Mucosa of gallbladder (tissue), 1 donor: ENCODE results near the gene DHDDS. TPM values are rescaled to one million over a fixed set of nuclear protein-coding genes. Genes with fewer than 3 reads are reported as not detected.
A peak's percentile ranks its signal among the peaks of the same experiment; 100 is the strongest.
"Not testable (repeated sequence)": the region's sequence is repeated elsewhere in the genome, so short reads cannot be mapped to it uniquely, and the experiment has no call there.

Experiments used
- DNase-seq: peaks from one replicate; pipeline ENCODE4 v3.0.0-alpha.2; 2020; ENCODE audit warnings: low spot score
- total RNA-seq: library from RNA; stranded (reverse); gene quantifications from one replicate; pipeline ENCODE4 v1.2.1, GENCODE V29; 2021
- donor health status: DM: no; HTN: no; CAD: no.

The DHDDS gene, protein sequence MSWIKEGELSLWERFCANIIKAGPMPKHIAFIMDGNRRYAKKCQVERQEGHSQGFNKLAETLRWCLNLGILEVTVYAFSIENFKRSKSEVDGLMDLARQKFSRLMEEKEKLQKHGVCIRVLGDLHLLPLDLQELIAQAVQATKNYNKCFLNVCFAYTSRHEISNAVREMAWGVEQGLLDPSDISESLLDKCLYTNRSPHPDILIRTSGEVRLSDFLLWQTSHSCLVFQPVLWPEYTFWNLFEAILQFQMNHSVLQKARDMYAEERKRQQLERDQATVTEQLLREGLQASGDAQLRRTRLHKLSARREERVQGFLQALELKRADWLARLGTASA
- 42.3 TPM for total RNA-seq

DNA sequence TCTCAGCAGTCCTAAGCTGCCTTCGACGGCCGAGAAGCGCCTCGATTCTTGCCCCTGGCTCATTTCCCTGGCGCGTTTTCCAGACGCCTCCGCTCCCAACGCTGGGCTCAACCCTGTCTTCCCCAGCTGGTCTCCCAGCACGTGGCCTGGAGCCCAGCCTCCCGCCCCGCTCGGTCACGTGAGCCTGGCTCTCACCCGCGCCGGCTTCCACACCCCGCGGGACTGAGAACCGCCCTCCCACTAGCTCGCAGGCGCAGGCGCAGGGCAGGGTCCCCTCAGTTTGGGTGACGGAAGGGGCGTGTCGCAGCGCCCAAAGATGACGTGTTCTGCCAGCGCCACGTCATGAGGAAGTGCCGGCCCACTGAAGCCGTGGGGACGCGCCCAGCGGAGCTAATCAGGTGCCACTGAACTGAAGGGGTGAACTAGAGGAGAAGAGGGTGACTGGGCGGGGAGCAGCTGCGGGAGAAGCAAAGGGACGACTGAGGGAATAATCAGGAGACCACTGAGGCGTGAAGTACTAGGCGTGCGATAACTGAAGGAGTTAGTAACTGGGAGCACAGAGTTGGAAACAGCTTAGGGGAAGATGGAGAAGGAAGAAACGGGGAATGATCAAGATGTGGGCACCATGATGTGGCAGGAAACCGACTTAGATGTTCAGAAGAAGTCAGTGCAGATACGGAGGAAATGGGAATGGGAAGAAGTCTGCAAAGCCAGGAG, at the start of gene DHDDS:
Gene DHDDS (plus strand): TSS at position 343 of the 717 bp plus-strand sequence. CDS start 625 bp downstream, outside the sequence.
- peak; percentile 98 for DNase-seq

DNA sequence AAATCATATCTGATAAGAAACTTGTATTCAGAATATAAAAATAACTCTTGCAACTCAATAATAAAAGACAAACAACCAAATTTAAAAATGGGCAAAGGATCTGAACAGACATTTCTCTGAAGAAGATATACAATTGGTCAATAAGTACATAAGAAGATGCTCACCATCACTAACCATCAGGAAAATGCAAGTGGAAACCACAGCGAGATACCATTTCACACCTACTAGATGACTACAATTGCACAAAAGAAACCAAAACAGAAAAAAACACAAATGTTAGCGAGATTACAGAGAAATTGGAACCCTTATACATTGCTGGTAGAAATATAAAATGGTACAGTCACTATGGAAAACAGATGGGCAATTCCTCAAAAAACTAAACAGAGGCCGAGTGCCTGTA, 48.0 kb upstream of the DHDDS start:
- no peak for DNase-seq

DNA sequence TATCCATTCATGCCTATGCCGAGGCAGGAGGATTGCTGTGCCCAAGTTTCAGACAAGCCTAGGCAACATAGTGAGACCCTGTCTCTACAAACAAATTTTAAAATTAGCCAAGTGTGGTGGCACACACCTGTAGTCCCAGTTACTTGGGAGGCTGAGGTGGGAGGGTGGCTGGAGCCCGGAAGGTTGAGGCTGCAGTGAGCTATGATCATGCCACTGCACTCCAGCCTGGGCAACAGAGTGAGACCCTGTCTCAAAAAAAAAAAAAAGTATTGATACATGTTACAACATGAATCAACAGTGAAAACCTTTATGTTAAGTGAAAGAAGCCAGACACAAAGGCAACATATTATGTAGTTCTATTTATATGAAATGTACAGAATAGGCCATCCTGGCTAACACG, 47.1 kb upstream of the DHDDS start:
- DNase-seq = not testable (repeated sequence)

GRCh38 chr1:26387447-26387846, 44.7 kb upstream of the DHDDS start:
- no peak for DNase-seq

DNA sequence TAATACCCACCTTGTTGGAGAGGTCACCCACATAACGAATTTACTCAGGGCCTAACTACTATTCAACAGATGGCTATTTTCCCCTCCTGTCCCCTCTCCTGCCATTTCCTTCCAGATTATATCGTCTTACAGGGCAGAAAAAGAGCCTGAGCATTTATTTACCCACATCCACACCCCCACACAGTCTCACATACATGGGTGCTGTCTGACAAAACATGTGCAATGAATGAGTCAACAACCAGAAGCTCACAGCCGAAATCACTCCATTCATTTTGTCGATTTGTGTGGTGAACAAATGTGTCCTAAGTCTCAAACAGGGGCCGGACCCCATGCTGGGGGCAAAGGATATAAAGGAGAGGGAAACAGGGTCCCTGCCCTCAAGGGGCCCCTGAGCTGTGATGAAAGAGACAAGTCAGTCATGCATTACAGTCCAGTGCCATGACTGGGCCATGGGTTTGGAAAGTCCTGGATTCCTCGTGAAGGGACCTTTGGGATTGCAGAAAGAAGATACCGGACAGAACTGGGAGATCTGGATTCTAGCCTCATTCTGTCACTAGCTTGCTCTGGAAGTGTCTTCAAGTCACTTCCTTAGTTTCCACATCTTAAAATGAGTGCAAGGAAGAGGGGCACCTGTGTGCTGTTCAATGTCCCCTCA, 43.2 kb upstream of the DHDDS start:
- no peak for DNase-seq

DNA sequence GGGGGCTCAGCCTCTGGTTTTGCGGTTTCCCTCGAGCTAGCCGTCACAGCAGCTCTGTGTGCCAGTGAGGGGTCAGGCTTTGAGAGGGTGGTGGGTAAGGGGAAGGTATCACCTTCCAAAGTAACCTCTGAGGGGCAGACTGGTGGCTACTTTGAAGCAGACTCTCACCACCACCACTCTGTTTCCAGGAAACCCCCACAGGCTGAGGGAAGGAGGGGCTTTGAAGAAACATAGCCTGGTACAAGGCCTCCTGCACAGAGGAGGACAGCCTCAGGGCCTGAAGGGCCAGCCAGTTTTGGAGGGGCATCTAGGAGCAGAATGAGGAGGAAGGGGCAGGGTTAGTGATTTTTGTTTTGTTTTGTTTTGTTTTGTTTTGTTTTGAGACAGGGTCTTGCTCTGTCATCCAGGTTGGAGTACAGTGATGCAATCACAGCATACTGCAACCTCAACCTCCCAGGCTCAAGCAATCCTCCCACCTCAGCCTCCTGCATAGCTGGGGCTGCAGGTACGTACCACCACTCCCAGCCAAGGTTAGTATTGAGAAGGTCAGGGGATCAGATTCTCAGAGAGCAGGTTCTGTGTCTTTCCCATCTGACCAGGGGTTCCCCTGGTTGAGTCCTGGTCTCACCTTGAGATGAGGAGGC, 42.4 kb upstream of the DHDDS start:
- DNase-seq = no peak

DNA sequence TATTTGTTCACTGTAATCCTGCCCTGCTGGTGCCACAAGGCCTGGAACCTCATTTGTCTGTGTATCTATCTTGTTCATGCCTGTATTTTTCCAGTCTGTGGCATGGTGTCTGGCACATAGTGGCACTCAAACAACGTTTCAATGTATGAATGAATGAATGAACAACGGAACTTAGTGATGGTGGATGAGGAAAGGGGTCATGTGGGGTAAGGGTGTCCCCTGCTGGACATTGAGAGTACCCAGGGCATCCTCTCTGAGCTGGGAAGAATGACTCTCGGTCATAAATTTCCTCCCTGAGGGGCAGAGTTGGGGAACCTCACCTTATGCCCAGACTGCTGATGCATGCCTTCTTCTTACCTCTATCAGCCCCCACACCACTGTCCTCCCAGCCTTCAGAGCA, 40.7 kb upstream of the DHDDS start:
- DNase-seq = no peak

DNA sequence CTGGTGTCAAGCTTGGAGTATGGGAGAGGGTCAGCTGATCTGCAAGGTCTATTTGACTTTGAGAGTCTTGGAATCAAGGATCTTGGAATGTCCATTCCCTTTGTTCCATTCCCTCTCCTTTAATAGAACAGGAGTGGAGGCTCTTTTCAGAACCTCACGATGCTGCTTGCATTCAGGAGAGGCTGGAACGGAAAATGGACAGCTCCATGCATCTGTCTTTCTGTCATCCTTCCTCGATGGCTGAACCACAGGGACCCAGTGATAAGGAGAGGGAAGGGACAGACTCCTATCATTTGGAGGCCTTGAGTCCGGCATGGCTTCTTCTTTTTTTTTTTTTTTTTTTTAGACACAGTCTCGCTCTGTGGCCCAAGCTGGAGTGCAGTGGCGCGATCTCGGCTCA, 36.4 kb upstream of the DHDDS start:
- DNase-seq = no peak

GRCh38 chr1:26399034-26399433, 33.1 kb upstream of the DHDDS start:
- no peak for DNase-seq

DNA sequence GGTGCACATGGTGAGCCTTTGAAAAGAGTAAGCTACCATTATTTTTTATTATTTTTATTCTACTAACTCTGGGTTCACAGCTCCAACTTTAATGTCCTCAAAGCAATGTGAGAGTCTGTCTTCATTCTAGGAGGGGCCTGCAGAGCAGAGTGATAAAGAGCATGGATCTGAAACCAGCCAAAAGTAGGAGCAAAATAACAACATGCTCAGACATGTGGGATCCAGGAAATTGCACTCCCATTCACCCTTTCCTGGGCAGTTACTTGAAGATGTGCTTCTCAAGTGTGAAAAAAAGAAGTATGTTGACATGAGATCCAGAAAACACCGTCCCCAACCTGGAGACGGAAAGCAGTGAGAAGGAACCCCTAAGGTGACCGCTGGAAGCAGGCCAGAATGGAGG, 30.2 kb upstream of the DHDDS start:
- DNase-seq = no peak

GRCh38 chr1:26403656-26404055, 28.5 kb upstream of the DHDDS start:
- DNase-seq = no peak

DNA sequence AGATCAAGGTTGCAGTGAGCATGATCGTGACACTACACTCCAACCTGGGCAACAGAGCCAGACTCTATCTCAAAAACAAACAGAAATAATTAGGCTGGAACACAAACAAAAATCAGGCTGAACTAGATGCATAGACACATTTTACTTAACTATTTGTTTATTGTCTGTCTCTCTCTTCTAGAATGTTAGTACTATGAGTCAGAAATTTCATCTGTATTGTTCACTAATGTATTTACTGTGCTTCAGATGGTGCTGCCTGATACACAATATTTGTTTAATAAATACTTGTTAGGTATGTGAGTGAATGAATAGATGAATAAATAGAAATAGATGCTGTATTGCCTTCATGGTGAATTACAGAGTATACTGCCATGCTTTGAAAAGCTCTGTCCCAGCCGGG, 27.5 kb upstream of the DHDDS start:
- DNase-seq = no peak

DNA sequence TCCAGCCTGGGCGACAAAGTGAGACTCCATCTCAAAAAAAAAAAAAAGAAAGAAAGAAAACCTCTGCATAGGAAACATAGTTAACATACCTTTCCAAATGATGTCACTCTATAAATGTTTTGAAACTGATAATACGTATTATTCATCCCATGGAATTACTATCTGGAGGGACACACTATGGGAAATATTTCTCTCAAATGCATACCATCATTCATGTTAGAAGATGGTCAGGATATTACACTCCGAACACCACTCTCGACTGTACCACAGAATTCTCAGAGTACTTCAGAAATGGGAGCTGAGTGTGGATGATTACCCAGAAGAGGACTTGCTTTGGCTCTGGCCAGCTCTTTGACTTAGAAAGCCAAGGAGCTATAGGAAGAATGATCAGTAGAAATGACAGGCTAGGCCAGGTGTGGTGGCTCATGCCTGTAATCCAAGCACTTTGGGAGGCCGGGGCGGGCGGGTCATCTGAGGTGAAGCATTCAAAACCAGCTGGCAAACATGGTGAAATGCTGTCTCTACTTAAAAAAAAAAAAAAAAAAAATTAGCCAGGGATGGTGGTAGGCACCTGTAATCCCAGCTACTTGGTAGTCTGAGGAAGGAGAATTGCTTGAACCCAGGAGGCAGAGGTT, 26.7 kb upstream of the DHDDS start:
- DNase-seq = no peak

DNA sequence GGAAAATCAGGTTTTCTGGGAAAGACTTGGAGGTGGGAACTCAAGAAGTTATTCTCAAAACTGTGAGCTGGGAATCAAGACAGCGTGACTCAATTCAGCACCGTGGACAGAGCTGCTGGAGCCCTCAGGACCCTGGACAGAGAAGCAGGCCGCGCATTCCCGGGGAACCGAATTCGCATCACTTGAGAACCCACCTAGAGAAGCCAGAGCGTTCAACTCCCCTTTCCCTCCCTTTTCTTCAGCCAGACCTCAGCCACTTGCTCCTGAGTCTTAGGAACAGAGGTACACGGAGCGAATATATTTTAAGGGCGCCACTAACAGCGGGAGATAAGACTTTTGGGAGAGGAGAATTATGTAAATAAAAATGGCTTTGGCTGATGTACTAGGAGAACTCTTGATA, 23.5 kb upstream of the DHDDS start:
- peak; percentile 84 for DNase-seq

DNA sequence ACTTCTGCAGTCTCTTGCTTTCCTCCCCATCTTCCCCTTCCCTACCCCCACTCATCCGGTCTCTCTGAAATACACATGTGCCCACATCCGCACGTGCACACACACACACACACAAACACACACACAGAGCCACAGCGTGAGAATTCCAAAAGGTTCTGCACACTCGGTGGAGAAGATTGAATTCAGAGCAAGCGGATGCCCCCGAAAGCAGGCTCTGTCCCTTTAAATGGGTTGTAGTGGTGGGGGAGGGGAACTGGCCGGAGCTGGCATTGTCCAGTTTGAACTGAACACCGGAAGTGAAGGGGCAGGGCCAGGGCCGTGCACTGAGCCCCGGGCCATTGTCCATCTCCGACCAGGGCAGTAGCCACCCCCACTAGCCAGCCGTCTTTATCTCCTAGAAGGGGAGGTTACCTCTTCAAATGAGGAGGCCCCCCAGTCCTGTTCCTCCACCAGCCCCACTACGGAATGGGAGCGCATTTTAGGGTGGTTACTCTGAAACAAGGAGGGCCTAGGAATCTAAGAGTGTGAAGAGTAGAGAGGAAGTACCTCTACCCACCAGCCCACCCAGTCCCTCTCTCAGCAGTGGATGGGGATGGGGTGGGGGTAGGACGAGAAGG, 22.8 kb upstream of the DHDDS start:
- DNase-seq = no peak

- no peak for DNase-seq
These were observed 21.2 kb upstream of the DHDDS start, which contains the start of gene LIN28A for GRCh38 chr1:26410706-26411623. Gene LIN28A (plus strand): TSS chr1:26410817. CDS start chr1:26410892, 75 bp downstream.

DNA sequence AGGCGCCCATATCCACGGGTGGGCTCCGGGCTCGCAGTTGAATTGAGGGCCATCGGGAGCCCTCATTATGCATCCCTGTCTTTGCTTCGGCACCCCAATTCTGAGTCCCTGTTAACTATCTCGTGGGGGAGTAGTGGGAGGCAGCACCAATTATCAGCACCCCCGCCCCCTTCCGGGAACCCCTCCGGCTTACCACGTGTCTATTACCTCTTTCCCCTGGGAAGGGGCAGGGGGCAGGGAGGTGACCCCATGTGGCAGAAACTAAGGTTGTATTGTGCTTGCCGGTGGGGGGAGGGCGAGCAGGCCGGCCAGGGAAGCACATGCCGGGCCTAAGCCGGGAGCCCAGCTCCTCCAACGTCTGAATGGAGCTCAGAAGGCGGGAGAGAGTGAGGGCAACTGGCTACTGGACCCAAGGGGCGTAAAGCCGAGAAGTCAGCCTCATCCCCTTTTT, 20.5 kb upstream of the DHDDS start:
- DNase-seq = no peak

DNA sequence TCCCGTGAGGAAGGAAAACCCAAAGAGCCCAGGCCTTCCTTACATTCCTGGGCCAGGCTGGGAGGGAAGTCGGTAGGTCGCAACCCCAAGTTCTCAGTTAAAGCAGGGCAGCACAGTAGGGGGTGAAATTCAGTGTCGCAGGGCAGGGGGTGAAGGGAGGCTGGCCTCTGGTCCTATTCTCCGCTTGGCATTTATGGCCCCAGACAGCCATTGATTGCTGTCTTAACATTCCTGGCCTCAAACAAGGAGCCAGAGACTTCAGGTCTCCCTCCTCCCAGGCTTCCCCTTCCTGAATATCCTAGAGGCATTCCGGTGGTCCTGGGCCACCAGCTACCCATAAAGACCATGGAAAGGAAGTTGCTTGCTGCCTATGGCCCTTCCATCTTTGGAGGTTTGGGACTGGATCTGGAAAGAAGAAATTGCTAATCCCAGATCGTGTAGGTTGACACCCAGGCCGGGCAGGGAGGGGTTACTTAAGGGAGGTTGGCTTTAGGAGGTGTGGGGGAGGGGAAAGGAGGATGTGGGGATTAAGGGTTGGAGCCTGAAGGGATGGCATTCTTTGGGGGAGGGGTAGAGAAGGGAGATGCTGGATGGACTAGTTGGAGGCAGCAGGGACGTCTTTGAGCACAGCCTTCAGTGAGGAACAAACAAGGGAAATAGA, 19.8 kb upstream of the DHDDS start:
- DNase-seq = no peak

- DNase-seq = no peak
These were observed 19.1 kb upstream of the DHDDS start for GRCh38 chr1:26413031-26413430.
